ENCODE data around the gene PRLH. TPM values are rescaled to one million over a fixed set of nuclear protein-coding genes. Genes with fewer than 3 reads are reported as not detected.
A peak's percentile ranks its signal among the peaks of the same experiment; 100 is the strongest.

PRLH gene
- total RNA-seq, 1 experiment from 2014 or later: not detected

DNA sequence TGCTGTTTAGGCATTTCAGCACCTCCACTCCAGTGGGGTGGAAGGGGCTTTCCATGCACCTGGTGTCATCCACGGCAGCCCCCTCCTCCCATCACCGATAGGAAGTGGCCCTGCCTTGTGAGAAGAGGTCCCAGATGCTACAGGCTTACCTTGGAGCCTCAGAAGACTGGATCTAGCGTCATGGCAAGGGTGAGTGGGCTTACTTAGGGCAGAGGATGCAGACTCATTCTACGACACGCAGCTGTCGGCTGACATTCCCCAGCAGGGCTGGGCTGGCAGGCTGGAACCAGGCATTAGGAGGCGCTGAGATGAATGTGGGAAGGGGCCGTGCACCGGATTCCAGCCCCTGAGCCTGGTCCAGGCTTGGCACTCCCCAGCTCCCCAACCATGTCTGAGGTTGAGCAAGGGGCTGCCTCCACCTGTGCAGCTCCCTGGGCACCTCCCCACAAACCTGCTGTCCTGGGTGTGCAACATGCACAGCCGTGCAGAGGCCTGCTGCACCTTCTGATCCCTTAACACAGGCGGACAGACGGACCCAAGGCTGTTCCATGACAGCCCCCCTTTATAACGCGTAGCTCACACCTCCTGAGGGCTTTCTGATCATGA is 1.7 kb upstream of the PRLH start:
- no peak for DNase-seq (ENCODE audit: low read depth)

DNA sequence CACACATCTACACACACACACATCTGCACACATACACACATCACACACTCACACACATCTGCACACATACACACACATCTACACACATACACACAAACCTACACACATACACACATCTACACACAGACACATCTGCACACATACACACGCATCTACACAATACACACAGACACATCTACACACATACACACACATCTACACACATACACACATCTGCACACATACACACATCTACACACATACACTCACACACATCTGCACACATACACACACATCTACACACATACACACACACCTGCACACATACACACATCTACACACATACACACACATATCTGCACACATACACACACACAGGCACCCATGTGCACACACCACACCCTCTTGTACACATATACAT is 400 bp upstream of the PRLH start:
- no peak for DNase-seq (ENCODE audit: low read depth)

DNA sequence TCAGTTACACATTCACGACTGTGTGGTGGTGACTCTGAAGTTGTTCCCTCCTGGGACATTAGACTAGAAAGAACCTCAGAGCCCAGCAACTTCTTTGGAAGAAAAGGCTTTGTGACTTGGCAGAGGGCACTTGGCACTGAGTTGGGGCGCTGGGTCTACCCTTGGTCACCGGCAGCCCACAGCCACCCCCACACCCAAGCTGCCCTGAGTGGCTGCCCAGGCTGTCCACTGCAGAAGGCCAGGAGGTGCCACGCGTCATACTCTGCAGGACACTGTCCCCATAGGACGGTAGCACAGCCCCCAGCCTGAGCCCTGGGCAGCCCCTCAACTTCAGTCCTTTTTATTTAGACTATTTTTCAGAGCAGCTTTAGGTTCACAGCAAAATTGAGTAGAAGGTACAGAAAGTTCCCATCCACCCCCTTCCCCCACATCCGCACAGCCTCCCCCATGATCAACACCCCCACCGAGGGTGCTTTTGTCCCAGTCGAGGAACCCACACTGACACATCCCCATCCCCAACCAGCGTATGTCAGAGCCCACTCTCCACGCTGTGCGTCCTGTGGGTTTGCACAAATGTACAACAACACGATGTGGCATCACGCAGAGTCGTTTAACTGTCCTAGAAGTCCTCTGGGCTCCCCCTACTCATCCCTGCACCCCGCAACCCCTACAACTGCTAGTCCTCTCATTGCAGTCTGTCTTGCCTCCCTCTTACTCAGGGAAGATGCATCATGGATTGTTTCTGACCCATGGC is 1.1 kb downstream of the PRLH start:
- DNase-seq (ENCODE audit: low read depth): no peak

DNA sequence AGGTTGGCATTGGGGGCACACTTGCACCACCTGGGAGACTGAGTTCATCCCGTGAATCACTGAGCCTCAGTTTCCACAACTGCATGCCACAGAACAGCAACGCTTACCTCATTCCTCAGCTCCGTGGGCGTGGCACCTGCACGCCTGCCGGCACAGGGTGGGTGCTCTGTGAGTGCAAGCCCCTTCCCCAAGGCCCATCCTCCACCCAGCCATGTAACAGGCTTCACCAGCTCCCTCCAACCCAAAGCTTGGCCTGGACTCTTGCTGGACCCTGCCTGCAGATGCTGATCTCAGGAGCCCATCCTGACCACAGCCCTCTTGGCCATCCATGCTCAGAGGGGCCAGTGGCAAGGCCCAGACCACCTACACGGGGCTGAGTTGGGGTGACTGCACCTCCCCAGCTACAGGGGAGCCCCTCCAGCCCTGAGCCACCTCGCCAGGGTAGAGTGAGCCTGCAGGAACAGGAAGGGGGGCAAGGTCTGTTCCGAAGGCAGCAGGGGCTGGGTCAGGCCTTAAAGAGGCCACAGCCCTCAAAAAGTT is 1.8 kb downstream of the PRLH start:
- no peak for DNase-seq (ENCODE audit: low read depth)

DNA sequence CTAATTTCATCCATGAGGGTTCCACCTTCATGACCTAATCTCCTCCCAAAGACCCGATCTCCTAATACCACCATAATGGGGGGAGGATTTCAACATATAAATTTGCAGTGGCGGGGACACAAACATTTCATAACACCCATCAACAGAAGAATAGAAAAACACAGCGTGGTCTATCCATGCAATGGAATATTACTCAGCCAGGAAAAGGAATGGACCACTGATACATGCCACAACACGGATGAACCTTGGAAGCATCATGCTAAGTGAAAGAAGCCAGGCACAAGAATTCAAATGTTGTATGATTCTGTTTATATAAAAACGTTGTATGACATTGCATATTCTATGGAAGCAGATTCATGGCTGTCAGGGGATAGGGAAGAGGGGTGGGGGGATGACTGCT is 2.7 kb downstream of the PRLH start:
- DNase-seq (ENCODE audit: low read depth): no peak

DNA sequence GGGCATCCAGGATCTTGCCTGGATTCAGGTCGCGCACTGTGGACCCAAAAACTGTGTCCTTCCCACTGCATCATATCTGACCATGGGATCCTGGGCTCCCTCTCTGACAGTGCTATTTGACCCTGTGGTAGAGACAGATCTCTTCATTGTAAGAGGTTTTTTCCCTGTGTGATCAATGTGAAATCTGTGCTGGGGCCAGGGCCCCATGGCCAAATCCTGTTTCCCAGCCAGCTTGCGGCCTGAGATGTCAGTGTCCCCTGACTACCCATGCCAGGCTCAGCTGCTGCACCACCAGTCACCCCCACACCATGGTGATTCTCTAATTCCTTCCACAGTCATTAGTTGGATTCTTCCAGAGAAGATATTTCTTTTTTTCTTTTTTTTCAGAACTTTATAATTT is 3.5 kb downstream of the PRLH start:
- no peak for DNase-seq (ENCODE audit: low read depth)

- no peak for DNase-seq (ENCODE audit: low read depth)
Observed at GRCh38 chr2:237570776-237571335, 4.5 kb downstream of the PRLH start.

- DNase-seq (ENCODE audit: low read depth): no peak
Observed at GRCh38 chr2:237571551-237571950, 5.2 kb downstream of the PRLH start.

- DNase-seq (ENCODE audit: low read depth): peak; percentile 81
Observed at GRCh38 chr2:237572021-237572741, 5.8 kb downstream of the PRLH start.

GRCh38 chr2:237572742-237573101 is 6.3 kb downstream of the PRLH start:
- no peak for DNase-seq (ENCODE audit: low read depth)

DNA sequence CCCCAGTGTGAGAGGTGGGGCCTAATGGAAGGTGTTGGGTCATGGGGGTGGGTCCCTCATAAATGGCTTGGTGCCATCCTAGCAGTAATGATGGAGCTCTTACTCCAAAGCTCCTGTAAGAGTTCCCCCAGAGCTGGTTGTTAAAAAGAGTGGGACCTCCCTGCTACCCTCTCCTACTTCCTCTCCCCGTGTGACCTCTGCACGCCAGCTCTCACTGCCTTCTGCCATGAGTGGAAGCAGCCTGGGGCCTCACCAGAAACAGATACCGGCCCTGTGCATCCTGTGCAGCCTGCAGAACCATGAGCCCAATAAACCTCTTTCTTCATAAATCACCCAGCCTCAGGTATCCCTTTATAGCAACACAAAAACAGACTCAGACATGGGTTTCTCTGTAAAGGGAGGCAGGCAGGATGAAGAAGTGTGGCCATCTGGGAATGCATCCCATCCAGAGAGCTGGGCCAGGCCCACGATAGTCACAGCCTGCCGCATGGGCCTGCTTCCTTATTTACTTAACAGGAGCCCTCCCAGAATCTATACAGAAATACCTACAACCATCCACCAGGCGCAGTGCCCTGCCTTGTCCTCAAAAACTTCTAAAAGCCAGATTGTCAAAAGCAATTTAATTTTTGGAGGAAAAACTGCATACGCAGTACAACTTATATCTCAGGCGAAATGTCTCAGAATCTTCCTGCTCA is 7.5 kb downstream of the PRLH start:
- no peak for DNase-seq (ENCODE audit: low read depth)

GRCh38 chr2:237574467-237574866 is 8.1 kb downstream of the PRLH start:
- no peak for DNase-seq (ENCODE audit: low read depth)

DNA sequence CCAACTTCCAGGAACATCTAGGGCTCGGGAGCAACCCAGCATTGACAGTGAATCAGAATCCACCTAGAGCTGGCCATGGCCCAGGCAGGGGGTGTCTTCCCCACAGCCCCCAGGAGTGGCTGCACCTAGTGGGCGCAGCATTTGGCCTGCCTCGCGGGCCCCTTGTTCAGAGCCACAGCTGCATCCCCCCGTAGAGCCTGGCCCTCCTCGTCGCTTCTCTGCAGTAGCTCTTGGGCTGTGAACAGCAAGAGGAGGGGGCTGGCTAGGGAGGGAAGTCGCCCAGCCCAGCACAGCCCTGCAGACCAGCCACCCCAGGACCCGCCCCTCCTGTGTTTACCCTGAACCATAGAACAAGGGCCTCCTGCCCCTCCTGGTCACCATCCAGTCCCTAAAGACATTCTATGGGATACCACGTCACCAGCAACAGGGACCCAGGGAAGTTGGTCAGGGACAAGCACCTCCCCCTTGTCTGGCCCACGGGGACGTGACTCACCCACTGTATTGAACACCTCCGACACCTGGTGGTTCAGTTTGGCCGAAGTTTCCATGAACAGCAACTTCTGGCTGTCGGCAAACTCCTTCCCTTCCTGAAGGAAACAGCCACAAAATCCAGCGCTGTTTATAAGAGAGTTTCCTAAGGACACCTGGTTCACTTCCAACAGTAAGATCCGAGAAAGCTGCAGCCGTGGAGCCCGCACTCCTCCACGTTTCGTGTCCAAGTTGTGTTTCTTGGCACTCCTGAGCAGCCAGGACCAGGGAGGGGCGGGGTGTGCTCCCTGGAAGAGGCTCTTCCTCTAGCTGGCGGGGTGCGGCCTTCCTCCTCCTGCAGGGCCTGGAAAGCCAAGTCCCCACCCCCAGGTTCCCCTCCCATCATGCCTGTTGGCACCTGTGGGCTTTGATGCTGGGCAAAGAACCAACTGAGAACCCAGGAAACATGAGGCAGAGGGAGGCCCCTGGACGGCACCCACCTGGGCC is 8.8 kb downstream of the PRLH start:
- DNase-seq (ENCODE audit: low read depth): peak; percentile 27

GRCh38 chr2:237575869-237576862 is 9.8 kb downstream of the PRLH start:
- DNase-seq (ENCODE audit: low read depth): no peak

GRCh38 chr2:237576974-237577373 is 10.6 kb downstream of the PRLH start:
- DNase-seq (ENCODE audit: low read depth): no peak

DNA sequence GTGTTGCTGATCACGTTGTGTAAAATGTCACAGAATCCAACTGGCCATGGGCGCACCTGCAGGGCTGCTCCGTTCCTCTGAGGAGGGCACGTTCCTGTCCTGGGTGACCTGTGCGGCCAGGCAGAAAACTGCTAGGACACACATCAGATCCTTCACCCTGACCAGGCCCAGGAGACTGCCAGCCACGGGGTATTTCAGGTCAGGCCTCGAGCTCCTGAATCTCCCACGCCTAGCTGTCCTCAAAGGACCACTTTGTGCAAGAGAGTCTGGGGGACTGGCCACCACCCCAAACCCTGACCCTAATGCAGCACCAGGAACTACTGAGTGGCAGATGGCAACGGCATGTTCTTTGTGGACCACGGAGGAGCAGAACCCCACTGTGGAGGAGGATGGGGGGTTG is 11.1 kb downstream of the PRLH start:
- DNase-seq (ENCODE audit: low read depth): no peak

- DNase-seq (ENCODE audit: low read depth): no peak
Observed at GRCh38 chr2:237577956-237578870, 11.8 kb downstream of the PRLH start.

GRCh38 chr2:237581326-237581725 is 15.0 kb downstream of the PRLH start:
- no peak for DNase-seq (ENCODE audit: low read depth)
